NT2/D1 (cell line): ENCODE data around the gene PKP1.

Experiments
- SUZ12 ChIP-seq: IDR thresholded peaks from 2 replicates; pipeline ENCODE4 v1.6.1; 2011; ENCODE audit not compliant: insufficient read length, insufficient read depth; ENCODE audit errors: extremely low read depth
- YY1 ChIP-seq: IDR thresholded peaks from 2 replicates; pipeline ENCODE4 v1.6.1; 2011; ENCODE audit not compliant: insufficient read length, insufficient read depth
- ZNF274 ChIP-seq: IDR thresholded peaks from 2 replicates; pipeline ENCODE4 v1.6.1; 2011; ENCODE audit warnings: mild to moderate bottlenecking, low read depth, low read length

GRCh38 chr1:201365251-201365650 lies 81.9 kb downstream of the PKP1 start:
- TF ChIP-seq YY1 = no peak
- TF ChIP-seq ZNF274 = no peak
- no peak for TF ChIP-seq SUZ12
